Measurements from ENCODE around the gene SLC36A4. TPM values are rescaled to one million over a fixed set of nuclear protein-coding genes. Genes with fewer than 3 reads are reported as not detected.

Gene SLC36A4
- total RNA-seq, 1 experiment from 2014 or later = 12.5 TPM

DNA sequence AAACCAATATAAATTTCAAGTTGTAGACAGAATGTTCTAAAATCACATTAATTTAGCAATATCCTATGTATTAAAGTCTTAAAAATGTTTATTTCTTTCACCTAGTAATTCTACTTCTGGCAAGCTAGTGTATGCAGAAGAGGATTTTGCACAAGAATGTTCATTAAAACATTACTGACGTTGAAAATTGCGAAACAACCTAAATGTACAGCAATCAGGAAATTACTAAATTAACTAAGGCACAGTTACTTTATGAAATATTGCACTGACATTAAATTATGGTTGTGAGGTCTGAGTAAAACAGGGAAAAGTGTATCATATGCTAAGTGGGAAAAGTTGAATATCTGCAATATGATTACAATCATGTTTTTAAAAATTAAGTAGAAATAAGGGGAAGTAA, 4.1 kb downstream of the SLC36A4 start:
- H3K4me1 Mint-ChIP-seq (ENCODE audit: low read depth, unreplicated experiment) = no peaks in the 10 kb centered on the region
- DNase-seq = no peak
- H3K4me1 ChIP-seq = no peaks in the 10 kb centered on the region
- intact Hi-C loops (cut with micrococcal nuclease; ENCODE audit: unreplicated experiment) = no loop called here
- no peak for TF ChIP-seq CTCF (IDR thresholded peaks at IDR 0.05; ENCODE audit: insufficient read depth in 1 of 2, low read depth in 1 of 2, low read length in 1 of 2, severe bottlenecking in 1 of 2, unreplicated experiment in 1 of 2)
- peaks cover 8% of the 10 kb centered on the region for H3K36me3 Mint-ChIP-seq (ENCODE audit: insufficient read depth, unreplicated experiment)
- H3K4me3 ChIP-seq (ENCODE audit: low read depth, low read length) = no peak overlapping the region
- no TSS peak for BruUV-seq (replicated peaks)
- H3K9me3 ChIP-seq = no peaks in the 10 kb centered on the region
- no peaks in the 10 kb centered on the region for H3K27me3 Mint-ChIP-seq (ENCODE audit: insufficient read depth, unreplicated experiment)
- no peak overlapping the region for H3K4me3 Mint-ChIP-seq (ENCODE audit: unreplicated experiment)
- ChIA-PET CTCF (no interaction called here), POLR2A (no interaction called here)
- no peaks in the 10 kb centered on the region; the same call in 1 of the 2 replicates for H3K27me3 ChIP-seq (replicated peaks; ENCODE audit: control insufficient read depth, insufficient read depth, low read length)
- no peaks in the 10 kb centered on the region for H3K9me3 Mint-ChIP-seq (ENCODE audit: unreplicated experiment)
- H3K27ac Mint-ChIP-seq (ENCODE audit: unreplicated experiment) = no peak overlapping the region
- no peaks in the 10 kb centered on the region for H3K36me3 ChIP-seq (ENCODE audit: control insufficient read depth, insufficient read depth, low read length)

GRCh38 chr11:93192163-93192562, 5.6 kb downstream of the SLC36A4 start:
- H3K9me3 ChIP-seq = no peaks in the 10 kb centered on the region
- H3K36me3 ChIP-seq (ENCODE audit: control insufficient read depth, insufficient read depth, low read length) = no peaks in the 10 kb centered on the region
- ChIA-PET CTCF (no interaction called here), POLR2A (no interaction called here)
- H3K27me3 Mint-ChIP-seq (ENCODE audit: insufficient read depth, unreplicated experiment) = no peaks in the 10 kb centered on the region
- no peak overlapping the region for H3K27ac Mint-ChIP-seq (ENCODE audit: unreplicated experiment)
- H3K4me3 Mint-ChIP-seq (ENCODE audit: unreplicated experiment) = no peak overlapping the region
- TF ChIP-seq CTCF (IDR thresholded peaks at IDR 0.05; ENCODE audit: insufficient read depth in 1 of 2, low read depth in 1 of 2, low read length in 1 of 2, severe bottlenecking in 1 of 2, unreplicated experiment in 1 of 2) = no peak
- H3K4me1 Mint-ChIP-seq (ENCODE audit: low read depth, unreplicated experiment) = no peaks in the 10 kb centered on the region
- no peaks in the 10 kb centered on the region for H3K4me1 ChIP-seq
- intact Hi-C loops (cut with micrococcal nuclease; ENCODE audit: unreplicated experiment) = no loop called here
- BruUV-seq (replicated peaks) = no TSS peak
- H3K4me3 ChIP-seq (ENCODE audit: low read depth, low read length) = no peak overlapping the region
- no peaks in the 10 kb centered on the region; the same call in 1 of the 2 replicates for H3K27me3 ChIP-seq (replicated peaks; ENCODE audit: control insufficient read depth, insufficient read depth, low read length)
- H3K9me3 Mint-ChIP-seq (ENCODE audit: unreplicated experiment) = peaks cover 13% of the 10 kb centered on the region
- no peak for DNase-seq
- peaks cover 2% of the 10 kb centered on the region for H3K36me3 Mint-ChIP-seq (ENCODE audit: insufficient read depth, unreplicated experiment)

- no peaks in the 10 kb centered on the region for H3K36me3 Mint-ChIP-seq (ENCODE audit: insufficient read depth, unreplicated experiment)
- Histone ChIP-seq H3K9me3 (no peaks in the 10 kb centered on the region), H3K27me3 (replicated peaks; ENCODE audit: control insufficient read depth, insufficient read depth, low read length) (no peaks in the 10 kb centered on the region; the same call in 1 of the 2 replicates), H3K4me3 (ENCODE audit: low read depth, low read length) (no peak overlapping the region), H3K36me3 (ENCODE audit: control insufficient read depth, insufficient read depth, low read length) (no peaks in the 10 kb centered on the region), H3K4me1 (no peaks in the 10 kb centered on the region)
- ChIA-PET CTCF (no interaction called here), POLR2A (no interaction called here)
- no peak overlapping the region for H3K4me3 Mint-ChIP-seq (ENCODE audit: unreplicated experiment)
- BruUV-seq (replicated peaks) = no TSS peak
- TF ChIP-seq CTCF (IDR thresholded peaks at IDR 0.05; ENCODE audit: insufficient read depth in 1 of 2, low read depth in 1 of 2, low read length in 1 of 2, severe bottlenecking in 1 of 2, unreplicated experiment in 1 of 2) = no peak
- H3K27me3 Mint-ChIP-seq (ENCODE audit: insufficient read depth, unreplicated experiment) = no peaks in the 10 kb centered on the region
- DNase-seq = no peak
- peaks cover 24% of the 10 kb centered on the region for H3K9me3 Mint-ChIP-seq (ENCODE audit: unreplicated experiment)
- intact Hi-C loops (cut with micrococcal nuclease; ENCODE audit: unreplicated experiment) = no loop called here
- H3K27ac Mint-ChIP-seq (ENCODE audit: unreplicated experiment) = no peak overlapping the region
- H3K4me1 Mint-ChIP-seq (ENCODE audit: low read depth, unreplicated experiment) = no peaks in the 10 kb centered on the region
These were observed 8.3 kb downstream of the SLC36A4 start for GRCh38 chr11:93189462-93189861.
